ENCODE data around the gene EXOC6.

EXOC6 gene

GRCh38 chr10:92834986-92835385 lies 13.3 kb upstream of the EXOC6 start:
- no peak for DNase-seq

GRCh38 chr10:92837456-92837855 lies 10.9 kb upstream of the EXOC6 start:
- no peak for DNase-seq

GRCh38 chr10:92839191-92840085 lies 8.9 kb upstream of the EXOC6 start:
- peak in 1 of 2 experiments; percentile 47 for DNase-seq

- no peak for DNase-seq
Observed at GRCh38 chr10:92844746-92845145, 3.6 kb upstream of the EXOC6 start.

GRCh38 chr10:92845921-92846320 lies 2.4 kb upstream of the EXOC6 start:
- no peak for DNase-seq

- DNase-seq: no peak
Observed at GRCh38 chr10:92846344-92846743, 2.0 kb upstream of the EXOC6 start.

- DNase-seq: no peak
Observed at GRCh38 chr10:92846854-92847201, 1.5 kb upstream of the EXOC6 start.

GRCh38 chr10:92847202-92847864 lies 987 bp upstream of the EXOC6 start:
- no peak for DNase-seq

- DNase-seq: no peak
Observed at GRCh38 chr10:92848037-92848440, 281 bp upstream of the EXOC6 start.

GRCh38 chr10:92849234-92849525 lies 860 bp downstream of the EXOC6 start:
- DNase-seq: no peak

- no peak for DNase-seq
Observed at GRCh38 chr10:92849576-92850090, 1.3 kb downstream of the EXOC6 start.

- no peak for DNase-seq
Observed at GRCh38 chr10:92850185-92850584, 1.9 kb downstream of the EXOC6 start.

GRCh38 chr10:92851003-92851402 lies 2.7 kb downstream of the EXOC6 start:
- DNase-seq: no peak

- no peak for DNase-seq
Observed at GRCh38 chr10:92855560-92855959, 7.2 kb downstream of the EXOC6 start.

GRCh38 chr10:92857904-92858514 lies 9.7 kb downstream of the EXOC6 start:
- DNase-seq: no peak

GRCh38 chr10:92867235-92867634 lies 18.9 kb downstream of the EXOC6 start:
- no peak for DNase-seq

GRCh38 chr10:92868036-92868435 lies 19.7 kb downstream of the EXOC6 start:
- no peak for DNase-seq

- no peak for DNase-seq
Observed at GRCh38 chr10:92868557-92868956, 20.2 kb downstream of the EXOC6 start.

GRCh38 chr10:92873029-92873428 lies 24.7 kb downstream of the EXOC6 start:
- no peak for DNase-seq

GRCh38 chr10:92876509-92877036 lies 28.3 kb downstream of the EXOC6 start:
- DNase-seq: no peak

GRCh38 chr10:92880233-92880861 lies 32.0 kb downstream of the EXOC6 start:
- peak in 1 of 2 experiments; percentile 21 for DNase-seq

- no peak for DNase-seq
Observed at GRCh38 chr10:92880917-92881316, 32.6 kb downstream of the EXOC6 start.

- DNase-seq: no peak
Observed at GRCh38 chr10:92886334-92886961, 38.1 kb downstream of the EXOC6 start.
